Measurements from ENCODE around the gene DGCR8.

DGCR8 gene

DNA sequence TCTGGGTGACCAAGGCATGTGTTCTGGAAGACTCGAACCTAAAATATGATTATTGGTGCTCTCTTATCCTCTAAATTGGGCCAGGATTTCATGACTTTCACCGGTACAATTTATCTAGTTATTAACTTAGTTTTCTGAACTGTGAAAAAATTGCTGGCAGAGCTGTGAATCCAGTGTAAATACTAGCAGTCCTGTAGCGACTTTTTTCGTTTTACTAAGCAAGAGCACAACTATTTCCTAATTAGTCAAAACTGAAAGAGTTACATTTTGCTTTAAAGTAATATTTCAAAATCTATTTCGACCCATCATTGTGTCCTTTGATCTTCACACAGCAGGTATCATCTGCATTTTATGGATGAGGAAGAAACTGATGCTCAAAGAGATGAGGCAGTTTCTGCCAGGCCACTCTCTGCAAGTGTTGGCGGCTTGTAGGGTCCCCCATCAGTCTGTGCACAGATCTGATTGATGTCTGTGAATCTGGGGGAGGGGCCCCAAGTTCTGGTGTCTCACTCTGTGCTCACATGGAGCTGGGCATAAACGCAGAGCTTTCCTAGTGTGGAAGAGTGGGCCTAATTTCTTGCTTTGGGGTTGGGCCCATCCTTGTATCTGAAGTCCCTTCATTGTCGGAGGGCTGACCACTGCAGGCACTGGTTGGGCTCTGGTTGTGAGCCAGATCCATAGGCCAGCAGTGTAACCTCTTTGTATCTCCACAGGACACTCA, 38.4 kb downstream of the DGCR8 start:
- ATAC-seq, result no peak
- TF ChIP-seq GLIS3 (CRISPR knock-in tag; IDR thresholded peaks at IDR 0.05), result no peak
- no peak for TF ChIP-seq ZC3H10 (CRISPR knock-in tag; IDR thresholded peaks at IDR 0.05)

- ATAC-seq, result no peak
- no peak for TF ChIP-seq CSDC2 (CRISPR knock-in tag; IDR thresholded peaks at IDR 0.05)
- TF ChIP-seq ESRRG (CRISPR knock-in tag; IDR thresholded peaks at IDR 0.05), result no peak
- TF ChIP-seq OSR1 (CRISPR knock-in tag; IDR thresholded peaks at IDR 0.05), result no peak
- no peak for TF ChIP-seq PATZ1 (CRISPR knock-in tag; IDR thresholded peaks at IDR 0.05; ENCODE audit: borderline replicate concordance)
- TF ChIP-seq PPARA (CRISPR knock-in tag; IDR thresholded peaks at IDR 0.05; ENCODE audit: borderline replicate concordance), result no peak
- TF ChIP-seq, protein P1, sequence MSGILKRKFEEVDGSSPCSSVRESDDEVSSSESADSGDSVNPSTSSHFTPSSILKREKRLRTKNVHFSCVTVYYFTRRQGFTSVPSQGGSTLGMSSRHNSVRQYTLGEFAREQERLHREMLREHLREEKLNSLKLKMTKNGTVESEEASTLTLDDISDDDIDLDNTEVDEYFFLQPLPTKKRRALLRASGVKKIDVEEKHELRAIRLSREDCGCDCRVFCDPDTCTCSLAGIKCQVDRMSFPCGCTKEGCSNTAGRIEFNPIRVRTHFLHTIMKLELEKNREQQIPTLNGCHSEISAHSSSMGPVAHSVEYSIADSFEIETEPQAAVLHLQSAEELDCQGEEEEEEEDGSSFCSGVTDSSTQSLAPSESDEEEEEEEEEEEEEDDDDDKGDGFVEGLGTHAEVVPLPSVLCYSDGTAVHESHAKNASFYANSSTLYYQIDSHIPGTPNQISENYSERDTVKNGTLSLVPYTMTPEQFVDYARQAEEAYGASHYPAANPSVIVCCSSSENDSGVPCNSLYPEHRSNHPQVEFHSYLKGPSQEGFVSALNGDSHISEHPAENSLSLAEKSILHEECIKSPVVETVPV (CRISPR knock-in tag; IDR thresholded peaks at IDR 0.05), result no peak
- TF ChIP-seq ZNF8 (CRISPR knock-in tag; IDR thresholded peaks at IDR 0.05), result no peak
- TF ChIP-seq, protein P2, sequence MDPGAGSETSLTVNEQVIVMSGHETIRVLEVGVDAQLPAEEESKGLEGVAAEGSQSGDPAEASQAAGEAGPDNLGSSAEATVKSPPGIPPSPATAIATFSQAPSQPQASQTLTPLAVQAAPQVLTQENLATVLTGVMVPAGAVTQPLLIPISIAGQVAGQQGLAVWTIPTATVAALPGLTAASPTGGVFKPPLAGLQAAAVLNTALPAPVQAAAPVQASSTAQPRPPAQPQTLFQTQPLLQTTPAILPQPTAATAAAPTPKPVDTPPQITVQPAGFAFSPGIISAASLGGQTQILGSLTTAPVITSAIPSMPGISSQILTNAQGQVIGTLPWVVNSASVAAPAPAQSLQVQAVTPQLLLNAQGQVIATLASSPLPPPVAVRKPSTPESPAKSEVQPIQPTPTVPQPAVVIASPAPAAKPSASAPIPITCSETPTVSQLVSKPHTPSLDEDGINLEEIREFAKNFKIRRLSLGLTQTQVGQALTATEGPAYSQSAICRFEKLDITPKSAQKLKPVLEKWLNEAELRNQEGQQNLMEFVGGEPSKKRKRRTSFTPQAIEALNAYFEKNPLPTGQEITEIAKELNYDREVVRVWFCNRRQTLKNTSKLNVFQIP (CRISPR knock-in tag; IDR thresholded peaks at IDR 0.05; ENCODE audit: borderline replicate concordance, low read depth), result no peak
- no peak for TF ChIP-seq ZFP30 (CRISPR knock-in tag; IDR thresholded peaks at IDR 0.05)
- TF ChIP-seq TSHZ2 (CRISPR knock-in tag; IDR thresholded peaks at IDR 0.05), result no peak
- TF ChIP-seq SNAI2 (CRISPR knock-in tag; IDR thresholded peaks at IDR 0.05), result no peak
- TF ChIP-seq GLIS3 (CRISPR knock-in tag; IDR thresholded peaks at IDR 0.05), result no peak
- no peak for TF ChIP-seq RARB (CRISPR knock-in tag; IDR thresholded peaks at IDR 0.05)
- no peak for TF ChIP-seq TCF4 (CRISPR knock-in tag; IDR thresholded peaks at IDR 0.05; ENCODE audit: borderline replicate concordance)
- TF ChIP-seq ZFP3 (CRISPR knock-in tag; IDR thresholded peaks at IDR 0.05), result no peak
- no peak for TF ChIP-seq ZC3H10 (CRISPR knock-in tag; IDR thresholded peaks at IDR 0.05)
Measured at GRCh38 chr22:20121856-20122415, 41.9 kb downstream of the DGCR8 start.

- ATAC-seq, result no peak
- TF ChIP-seq CSDC2 (CRISPR knock-in tag; IDR thresholded peaks at IDR 0.05), result no peak
- TF ChIP-seq, protein P3, sequence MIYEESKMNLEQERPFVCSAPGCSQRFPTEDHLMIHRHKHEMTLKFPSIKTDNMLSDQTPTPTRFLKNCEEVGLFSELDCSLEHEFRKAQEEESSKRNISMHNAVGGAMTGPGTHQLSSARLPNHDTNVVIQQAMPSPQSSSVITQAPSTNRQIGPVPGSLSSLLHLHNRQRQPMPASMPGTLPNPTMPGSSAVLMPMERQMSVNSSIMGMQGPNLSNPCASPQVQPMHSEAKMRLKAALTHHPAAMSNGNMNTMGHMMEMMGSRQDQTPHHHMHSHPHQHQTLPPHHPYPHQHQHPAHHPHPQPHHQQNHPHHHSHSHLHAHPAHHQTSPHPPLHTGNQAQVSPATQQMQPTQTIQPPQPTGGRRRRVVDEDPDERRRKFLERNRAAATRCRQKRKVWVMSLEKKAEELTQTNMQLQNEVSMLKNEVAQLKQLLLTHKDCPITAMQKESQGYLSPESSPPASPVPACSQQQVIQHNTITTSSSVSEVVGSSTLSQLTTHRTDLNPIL (CRISPR knock-in tag; IDR thresholded peaks at IDR 0.05; ENCODE audit: low read depth), result no peak
Measured at GRCh38 chr22:20123366-20124082, 43.5 kb downstream of the DGCR8 start.

Measured in SK-N-SH treated with all-trans-retinoic acid at 6 μM for 48 hours (cell line).